GM06990 (cell line): Measurements from ENCODE around the gene CYREN.

Experiments
- DNase-seq: peaks from one replicate; pipeline ENCODE4 v3.0.0-alpha.2; 2011; ENCODE audit not compliant: insufficient read length; ENCODE audit errors: extremely low read depth
- H3K27me3 ChIP-seq: replicated peaks from 2 replicates; pipeline ENCODE4 v1.6.0; 2011; ENCODE audit warnings: low read length; ENCODE audit not compliant: control insufficient read depth, insufficient read depth
- H3K36me3 ChIP-seq: 2 replicates; pipeline ENCODE4 v1.5.1; 2011; ENCODE audit warnings: low read length; ENCODE audit not compliant: control insufficient read depth, insufficient read depth
- H3K4me3 ChIP-seq: replicated peaks from 2 replicates; pipeline ENCODE4 v1.5.1; 2011; ENCODE audit warnings: low read depth, mild to moderate bottlenecking, control low read depth, low read length
- CTCF ChIP-seq: IDR thresholded peaks from 2 replicates; pipeline ENCODE4 v1.5.1; 2011; ENCODE audit warnings: low read length, control low read depth, mild to moderate bottlenecking, inconsistent platforms; ENCODE audit not compliant: insufficient read depth, poor library complexity, severe bottlenecking

The CYREN gene

GRCh38 chr7:135194494-135195095 is 24.1 kb upstream of the CYREN start:
- DNase-seq, result no peak
- peaks cover 43% of the 10 kb centered on the region for H3K36me3 ChIP-seq
- no peak for TF ChIP-seq CTCF
- no peak overlapping the region for H3K4me3 ChIP-seq
- H3K27me3 ChIP-seq, result no peaks in the 10 kb centered on the region

- no peak for TF ChIP-seq CTCF
- H3K4me3 ChIP-seq, result no peak overlapping the region
- DNase-seq, result no peak
- H3K36me3 ChIP-seq, result peaks cover 45% of the 10 kb centered on the region
- no peaks in the 10 kb centered on the region for H3K27me3 ChIP-seq
These were observed 23.1 kb upstream of the CYREN start for GRCh38 chr7:135193615-135194081.

GRCh38 chr7:135192914-135193536 is 22.5 kb upstream of the CYREN start:
- Histone ChIP-seq H3K36me3 (peaks cover 46% of the 10 kb centered on the region), H3K27me3 (no peaks in the 10 kb centered on the region), H3K4me3 (no peak overlapping the region)
- no peak for TF ChIP-seq CTCF
- no peak for DNase-seq

GRCh38 chr7:135190703-135191102 is 20.2 kb upstream of the CYREN start:
- no peak for TF ChIP-seq CTCF
- no peak for DNase-seq
- H3K4me3 ChIP-seq, result no peak overlapping the region
- no peaks in the 10 kb centered on the region for H3K27me3 ChIP-seq
- H3K36me3 ChIP-seq, result peaks cover 36% of the 10 kb centered on the region

GRCh38 chr7:135189961-135190360 is 19.5 kb upstream of the CYREN start:
- DNase-seq, result no peak
- no peak for TF ChIP-seq CTCF
- H3K4me3 ChIP-seq, result no peak overlapping the region
- H3K36me3 ChIP-seq, result peaks cover 39% of the 10 kb centered on the region
- H3K27me3 ChIP-seq, result no peaks in the 10 kb centered on the region
